ENCODE results near the gene BID. TPM values are rescaled to one million over a fixed set of nuclear protein-coding genes. Genes with fewer than 3 reads are reported as not detected.

The BID gene
- total RNA-seq, 2 experiments from 2014 or later, result 16.3 to 19.9 TPM

DNA sequence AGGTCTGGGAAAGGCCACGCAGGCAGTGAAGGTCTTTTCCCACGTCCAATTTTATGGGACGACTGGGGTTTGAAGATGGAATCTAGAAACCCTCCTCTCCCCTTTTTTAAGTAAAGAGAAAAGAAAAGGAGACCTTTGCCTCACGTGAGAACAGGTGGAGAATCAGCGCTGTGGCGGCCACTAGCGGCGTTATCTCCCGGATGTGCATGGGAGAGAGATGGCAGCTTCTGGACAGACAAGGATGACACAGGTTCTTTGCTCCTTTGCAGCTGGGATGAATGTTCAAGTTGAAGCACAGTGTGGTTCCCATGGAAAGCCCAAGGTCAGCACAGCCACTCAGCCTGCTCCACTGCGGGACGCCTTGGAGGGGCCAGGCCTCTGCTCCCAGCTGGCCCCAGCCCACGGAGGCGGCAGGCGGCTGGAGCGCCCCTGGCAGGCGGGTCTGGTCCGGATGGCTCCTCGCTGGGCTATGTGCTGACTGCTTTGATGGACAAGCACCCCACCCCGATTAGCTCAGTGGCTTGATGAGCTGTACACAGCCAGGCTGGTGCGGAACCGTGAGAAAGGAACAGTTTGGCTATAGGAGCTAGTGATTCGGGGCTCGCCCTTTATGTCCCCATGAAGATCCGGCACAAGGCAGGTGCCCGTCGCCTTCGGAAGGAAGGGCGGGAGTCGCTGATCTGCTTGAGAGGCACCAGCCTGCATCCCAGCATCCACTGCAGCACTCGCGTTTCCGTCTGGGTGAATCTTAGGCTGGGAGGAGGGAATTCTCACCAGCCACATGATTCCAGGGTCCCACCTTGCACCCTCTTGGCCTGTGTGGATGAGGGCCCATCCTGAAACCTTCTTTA is 14.5 kb upstream of the BID start:
- H3K27ac Mint-ChIP-seq, result no peak overlapping the region

DNA sequence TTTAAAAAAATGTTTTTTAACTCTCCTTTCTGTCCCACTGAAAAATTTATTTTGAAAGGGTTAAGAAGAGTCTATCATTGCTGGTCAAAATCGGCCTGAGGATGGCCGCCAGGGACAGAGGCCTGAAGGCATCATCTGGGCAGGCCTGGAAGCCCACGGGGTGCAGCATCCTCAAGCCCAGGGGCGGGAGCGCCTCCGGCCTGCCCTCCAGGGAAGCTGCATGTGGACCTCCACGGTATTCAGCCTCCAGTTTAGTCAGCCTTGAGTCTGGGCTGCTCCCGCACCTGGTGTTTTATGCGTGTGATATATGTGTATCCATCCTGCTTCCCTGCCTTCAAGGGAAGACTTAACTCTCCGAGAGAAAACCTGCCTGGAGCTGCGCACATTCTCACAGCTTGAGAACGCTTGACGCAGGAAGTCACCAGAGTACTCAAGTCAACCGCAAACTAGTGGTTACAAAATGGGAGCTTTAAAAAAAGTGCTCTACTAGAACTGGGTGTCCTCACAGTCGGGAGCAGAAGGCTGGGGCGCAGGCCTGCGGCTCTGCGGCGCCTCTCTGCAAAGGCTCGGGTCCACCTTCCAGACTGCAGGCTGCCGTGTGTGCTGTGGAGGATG is 13.6 kb upstream of the BID start:
- Mint-ChIP-seq H3K9me3 (no peaks in the 10 kb centered on the region), H3K27ac (no peak overlapping the region), H3K36me3 (ENCODE audit: low read depth) (no peaks in the 10 kb centered on the region), H3K4me1 (ENCODE audit: low read depth) (no peaks in the 10 kb centered on the region), H3K27me3 (no peaks in the 10 kb centered on the region), H3K4me3 (no peak overlapping the region)
- TF ChIP-seq, protein P1, sequence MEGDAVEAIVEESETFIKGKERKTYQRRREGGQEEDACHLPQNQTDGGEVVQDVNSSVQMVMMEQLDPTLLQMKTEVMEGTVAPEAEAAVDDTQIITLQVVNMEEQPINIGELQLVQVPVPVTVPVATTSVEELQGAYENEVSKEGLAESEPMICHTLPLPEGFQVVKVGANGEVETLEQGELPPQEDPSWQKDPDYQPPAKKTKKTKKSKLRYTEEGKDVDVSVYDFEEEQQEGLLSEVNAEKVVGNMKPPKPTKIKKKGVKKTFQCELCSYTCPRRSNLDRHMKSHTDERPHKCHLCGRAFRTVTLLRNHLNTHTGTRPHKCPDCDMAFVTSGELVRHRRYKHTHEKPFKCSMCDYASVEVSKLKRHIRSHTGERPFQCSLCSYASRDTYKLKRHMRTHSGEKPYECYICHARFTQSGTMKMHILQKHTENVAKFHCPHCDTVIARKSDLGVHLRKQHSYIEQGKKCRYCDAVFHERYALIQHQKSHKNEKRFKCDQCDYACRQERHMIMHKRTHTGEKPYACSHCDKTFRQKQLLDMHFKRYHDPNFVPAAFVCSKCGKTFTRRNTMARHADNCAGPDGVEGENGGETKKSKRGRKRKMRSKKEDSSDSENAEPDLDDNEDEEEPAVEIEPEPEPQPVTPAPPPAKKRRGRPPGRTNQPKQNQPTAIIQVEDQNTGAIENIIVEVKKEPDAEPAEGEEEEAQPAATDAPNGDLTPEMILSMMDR (IDR thresholded peaks at IDR 0.05), result no peak
- intact Hi-C loops (cut with micrococcal nuclease), result no loop called here
- ATAC-seq (no peak), DNase-seq (no peak)
- POLR2A ChIA-PET, result interaction anchor here (0.7 to 1.9 kb wide), 2 partner anchors 20 to 32 kb away, joined by 3 to 5 read pairs; no protein-coding TSS in a partner anchor
- CTCF ChIA-PET, result interaction anchor here (0.7 to 8.4 kb wide), 3 partner anchors 15 to 46 kb away, joined by 3 to 137 read pairs (median 4); no protein-coding TSS in a partner anchor

More for the DNA sequence above, 14.5 kb upstream of the BID start:
- no peak for DNase-seq
- Mint-ChIP-seq H3K27me3 (no peaks in the 10 kb centered on the region), H3K36me3 (ENCODE audit: low read depth) (no peaks in the 10 kb centered on the region), H3K4me1 (ENCODE audit: low read depth) (no peaks in the 10 kb centered on the region), H3K4me3 (no peak overlapping the region), H3K9me3 (no peaks in the 10 kb centered on the region)
- ChIA-PET POLR2A (no interaction called here), CTCF (interaction anchor here (8.4 kb wide), 1 partner anchor 47 kb away, joined by 137 read pairs; no protein-coding TSS in a partner anchor)
- TF ChIP-seq, protein P1 (IDR thresholded peaks at IDR 0.05), result no peak
- intact Hi-C loops (cut with micrococcal nuclease), result no loop called here
- no peak for ATAC-seq

DNA sequence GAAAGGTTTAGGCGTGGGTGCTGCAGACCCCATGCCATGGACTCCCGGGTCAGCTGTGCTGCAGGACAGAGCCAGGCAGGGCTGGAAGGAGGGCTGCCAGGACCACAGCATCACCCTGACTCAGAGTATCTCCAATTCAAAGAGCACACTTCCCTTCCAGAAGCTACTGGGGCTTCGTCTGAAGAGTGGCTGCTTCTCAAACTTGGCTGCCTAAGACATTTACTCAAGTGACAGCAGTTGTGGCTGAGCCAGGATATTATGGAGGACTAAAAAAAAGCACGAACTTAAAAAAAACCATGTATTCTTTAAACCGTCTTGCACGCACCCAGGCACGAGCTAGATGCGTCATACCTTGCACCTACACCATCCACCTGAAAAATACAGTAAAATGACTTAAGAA is 13.0 kb upstream of the BID start:
- H3K27ac Mint-ChIP-seq, result no peak overlapping the region
- no peaks in the 10 kb centered on the region for H3K27me3 Mint-ChIP-seq
- no peak overlapping the region for H3K4me3 Mint-ChIP-seq
- intact Hi-C loops (cut with micrococcal nuclease), result no loop called here
- DNase-seq (no peak), ATAC-seq (no peak)
- H3K9me3 Mint-ChIP-seq, result no peaks in the 10 kb centered on the region
- TF ChIP-seq, protein P1 (IDR thresholded peaks at IDR 0.05), result no peak
- CTCF ChIA-PET, result interaction anchor here (0.5 to 8.4 kb wide), 7 partner anchors 16 to 289 kb away, joined by 3 to 137 read pairs (median 16); no protein-coding TSS in a partner anchor
- peaks cover 3% of the 10 kb centered on the region for H3K4me1 Mint-ChIP-seq (ENCODE audit: low read depth)
- H3K36me3 Mint-ChIP-seq (ENCODE audit: low read depth), result no peaks in the 10 kb centered on the region
- POLR2A ChIA-PET, result interaction anchor here (1.9 kb wide), 1 partner anchor 20 kb away, joined by 5 read pairs; no protein-coding TSS in a partner anchor

DNA sequence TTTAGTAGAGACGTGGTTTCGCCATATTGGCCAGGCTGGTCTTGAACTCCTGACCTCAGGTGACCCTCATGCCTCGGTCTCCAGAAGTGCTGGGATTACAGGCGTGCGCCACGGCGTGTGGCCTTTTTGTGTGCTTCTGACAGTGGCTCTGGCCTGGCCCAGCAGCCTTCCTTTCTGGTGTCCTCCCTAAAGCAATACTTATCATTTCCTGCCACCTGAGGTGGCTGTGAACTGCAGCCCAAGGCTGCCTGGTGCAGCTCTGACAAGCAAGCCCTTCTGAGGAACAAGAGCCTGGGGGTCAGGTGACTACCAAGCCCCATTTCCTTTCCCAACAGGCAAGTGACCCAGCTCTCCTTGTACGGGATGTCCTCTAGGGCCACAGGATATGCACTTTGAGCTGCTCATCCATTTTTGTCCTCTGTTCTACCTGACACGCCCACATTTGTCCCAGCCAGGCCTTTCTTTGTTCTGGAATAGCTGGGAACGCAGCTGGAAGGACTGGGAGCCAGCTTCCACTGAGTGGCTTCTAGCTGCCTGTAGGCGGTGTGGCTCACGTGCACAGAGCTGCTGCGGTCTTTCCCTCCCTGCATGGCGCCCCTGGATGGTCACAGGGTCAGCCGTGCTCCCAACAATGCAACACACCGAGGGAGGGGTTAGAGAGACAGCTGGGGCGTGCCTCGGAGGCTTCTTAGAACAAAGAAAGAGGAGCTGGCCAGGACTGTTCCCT is 12.3 kb upstream of the BID start:
- Mint-ChIP-seq H3K36me3 (ENCODE audit: low read depth) (no peaks in the 10 kb centered on the region), H3K27ac (no peak overlapping the region), H3K4me1 (ENCODE audit: low read depth) (peaks cover 10% of the 10 kb centered on the region), H3K4me3 (no peak overlapping the region), H3K9me3 (no peaks in the 10 kb centered on the region), H3K27me3 (no peaks in the 10 kb centered on the region)
- CTCF ChIA-PET, result interaction anchor here (0.5 to 8.4 kb wide), 9 partner anchors 9 to 289 kb away, joined by 3 to 137 read pairs (median 11); no protein-coding TSS in a partner anchor
- intact Hi-C loops (cut with micrococcal nuclease), result no loop called here
- POLR2A ChIA-PET, result interaction anchor here (1.9 kb wide), 1 partner anchor 19 kb away, joined by 5 read pairs; no protein-coding TSS in a partner anchor
- TF ChIP-seq, protein P1 (IDR thresholded peaks at IDR 0.05), result no peak
- DNase-seq (no peak), ATAC-seq (no peak)
